PC-3 (cell line): ENCODE results near the gene ASTN2. TPM values are rescaled to one million over a fixed set of nuclear protein-coding genes. Genes with fewer than 3 reads are reported as not detected.

Source experiments
- ATAC-seq: fragments of 200-7000 bp; cut with Tn5 transposase; 2 replicates; pipeline ENCODE4 v1.9.1; 2020; ENCODE audit warnings: mild to moderate bottlenecking, moderate library complexity
- BruUV-seq: library from RNA; stranded (reverse); fragments of 400-500 nt; replicated peaks from 2 replicates; lab custom pipeline; 2021; lab: Mats Ljungman, UMichigan
- CTCF ChIA-PET: fragments of 300-600 bp; sonication (Branson Sonifier 250); formaldehyde crosslinking; loops from one replicate; lab custom pipeline; 2022; ENCODE audit warnings: antibody characterized with exemption; lab: Charles Lee
- POLR2A ChIA-PET: fragments of 300-600 bp; sonication (Branson Sonifier 250); formaldehyde crosslinking; loops from one replicate; lab custom pipeline; 2022; ENCODE audit warnings: antibody characterized with exemption; ENCODE audit not compliant: unreplicated experiment; lab: Charles Lee
- DNase-seq: peaks from one replicate; pipeline ENCODE4 v3.0.0-alpha.2; 2015
- H2AFZ ChIP-seq: fragments of 300-600 bp; sonication (generic); 2 replicates; pipeline ENCODE4 v1.6.0; 2016; ENCODE audit warnings: antibody characterized with exemption, low read length
- H3F3A ChIP-seq: fragments of 300-600 bp; sonication (generic); one replicate; pipeline ENCODE4 v1.6.0; 2017; ENCODE audit warnings: antibody characterized with exemption, low read length, control low read depth, mild to moderate bottlenecking; ENCODE audit not compliant: unreplicated experiment
- H3K27ac ChIP-seq: fragments of 300-600 bp; sonication (generic); 2 replicates; pipeline ENCODE4 v1.5.1; 2016; ENCODE audit warnings: mild to moderate bottlenecking, low read length
- H3K27me3 ChIP-seq: fragments of 300-600 bp; sonication (generic); 2 replicates; pipeline ENCODE4 v1.6.1; 2016; ENCODE audit warnings: low read length, mixed read lengths
- H3K36me3 ChIP-seq: fragments of 300-600 bp; sonication (generic); 2 replicates; pipeline ENCODE4 v1.6.1; 2016; ENCODE audit warnings: low read depth, mixed run types, low read length, mixed read lengths
- H3K4me1 ChIP-seq: fragments of 300-600 bp; sonication (generic); 2 replicates; pipeline ENCODE4 v1.5.1; 2016; ENCODE audit warnings: low read length; ENCODE audit not compliant: insufficient read depth
- H3K4me2 ChIP-seq: fragments of 300-600 bp; sonication (generic); 2 replicates; pipeline ENCODE4 v1.6.0; 2016; ENCODE audit warnings: low read length
- H3K4me3 ChIP-seq: fragments of 300-600 bp; sonication (generic); 2 replicates; pipeline ENCODE4 v1.5.1; 2016; ENCODE audit warnings: mild to moderate bottlenecking, low read length, mixed read lengths
- H3K79me2 ChIP-seq: fragments of 300-600 bp; sonication (generic); 2 replicates; pipeline ENCODE4 v1.6.1; 2017; ENCODE audit warnings: low read length, mixed read lengths
- H3K9ac ChIP-seq: fragments of 300-600 bp; sonication (generic); 2 replicates; pipeline ENCODE4 v1.6.0; 2016; ENCODE audit warnings: mild to moderate bottlenecking, low read length
- H3K9me2 ChIP-seq: fragments of 300-600 bp; sonication (generic); replicated peaks from 2 replicates; pipeline ENCODE4 v1.6.1; 2016; ENCODE audit warnings: mixed run types, low read length, mixed read lengths
- H3K9me3 ChIP-seq: fragments of 300-600 bp; sonication (generic); 2 replicates; pipeline ENCODE4 v1.6.1; 2016; ENCODE audit warnings: low read length, mixed read lengths
- H4K20me1 ChIP-seq: fragments of 300-600 bp; sonication (generic); 2 replicates; pipeline ENCODE4 v1.6.1; 2016; ENCODE audit warnings: low read length, mixed read lengths
- CTCF ChIP-seq: fragments of 300-600 bp; sonication (generic); conservative IDR thresholded peaks from 2 replicates; pipeline ENCODE4 v1.5.1; 2017; ENCODE audit warnings: antibody characterized with exemption, low read depth, mild to moderate bottlenecking, low read length
- EZH2 ChIP-seq: fragments of 300-600 bp; sonication (generic); IDR thresholded peaks from one replicate; pipeline ENCODE4 v1.6.1; 2017; ENCODE audit warnings: antibody characterized with exemption, mild to moderate bottlenecking, low read length; ENCODE audit not compliant: unreplicated experiment
- EZH2phosphoT487 ChIP-seq: fragments of 300-600 bp; sonication (generic); IDR thresholded peaks from 2 replicates; pipeline ENCODE4 v1.6.1; 2018; ENCODE audit warnings: mild to moderate bottlenecking, antibody characterized with exemption, low read length, borderline replicate concordance
- intact Hi-C: fragments of 100-400 bp; cut with micrococcal nuclease; formaldehyde crosslinking; loops from 2 replicates; pipeline ENCODE4 v1.9.0; 2023
- total RNA-seq: library from RNA; depleted of rRNA; stranded (reverse); fragments of >200 nt; gene quantifications from 2 replicates; pipeline ENCODE4 v1.2.3, GENCODE V29; 2014

Gene ASTN2
- total RNA-seq, 1 experiment from 2014 or later = 3.5 TPM

GRCh38 chr9:117296453-117296852 is 118.4 kb downstream of the ASTN2 start:
- no peaks in the 10 kb centered on the region for H3K9me3 ChIP-seq
- POLR2A ChIA-PET = no interaction called here
- no peaks in the 10 kb centered on the region for H3K36me3 ChIP-seq
- no peaks in the 10 kb centered on the region for H3K27me3 ChIP-seq
- no peak overlapping the region for H3K27ac ChIP-seq
- BruUV-seq = no TSS peak
- intact Hi-C loops = no loop called here
- CTCF ChIA-PET = no interaction called here
- H3K4me1 ChIP-seq = no peaks in the 10 kb centered on the region
- H3K4me3 ChIP-seq = no peak overlapping the region
- no peak for TF ChIP-seq EZH2phosphoT487
- TF ChIP-seq EZH2 = no peak
- TF ChIP-seq CTCF = no peak
- no peak for ATAC-seq
- H3K9ac ChIP-seq = no peak overlapping the region
- no peak overlapping the region for H3K4me2 ChIP-seq
- no peaks in the 10 kb centered on the region for H3K9me2 ChIP-seq
- H4K20me1 ChIP-seq = no peaks in the 10 kb centered on the region
- no peak overlapping the region for H2AFZ ChIP-seq
- no peak for DNase-seq
- H3K79me2 ChIP-seq = no peaks in the 10 kb centered on the region
- no peaks in the 10 kb centered on the region for H3F3A ChIP-seq

GRCh38 chr9:117293206-117294114 is 121.4 kb downstream of the ASTN2 start:
- POLR2A ChIA-PET = no interaction called here

More at GRCh38 chr9:117293206-117294114, 121.4 kb downstream of the ASTN2 start:
- Histone ChIP-seq H3K36me3 (no peaks in the 10 kb centered on the region), H3K9ac (no peak overlapping the region), H3K9me3 (no peaks in the 10 kb centered on the region), H2AFZ (no peak overlapping the region), H3K4me3 (no peak overlapping the region), H3K9me2 (no peaks in the 10 kb centered on the region), H3K4me1 (no peaks in the 10 kb centered on the region), H3K79me2 (no peaks in the 10 kb centered on the region), H4K20me1 (no peaks in the 10 kb centered on the region), H3F3A (no peaks in the 10 kb centered on the region), H3K4me2 (no peak overlapping the region), H3K27ac (no peak overlapping the region), H3K27me3 (no peaks in the 10 kb centered on the region)
- ATAC-seq (no peak), DNase-seq (no peak)
- CTCF ChIA-PET = no interaction called here
- intact Hi-C loops = no loop called here
- TF ChIP-seq EZH2phosphoT487 (no peak), EZH2 (no peak), CTCF (no peak)
- no TSS peak for BruUV-seq
